SK-N-SH treated with all-trans-retinoic acid at 6 μM for 48 hours (cell line): Measurements from ENCODE around the gene UBLCP1.

Experiments used
- ATAC-seq: fragments of 200-7000 bp; cut with Tn5 transposase; 3 replicates; pipeline ENCODE4 v1.9.1; 2020; ENCODE audit warnings: mild to moderate bottlenecking, moderate library complexity
- ARNTL ChIP-seq: fragments of 450-650 bp; formaldehyde crosslinking; IDR thresholded peaks from 2 replicates; pipeline ENCODE4 v1.5.0; 2020; ENCODE audit warnings: low read depth, mild to moderate bottlenecking, moderate library complexity, borderline replicate concordance
- BACH2 ChIP-seq: fragments of 250-450 bp; sonication (Bioruptor Pico); IDR thresholded peaks from 2 replicates; pipeline ENCODE4 v1.9.0; 2021; ENCODE audit warnings: mild to moderate bottlenecking, borderline replicate concordance
- CSDC2 ChIP-seq: fragments of 250-450 bp; sonication (Bioruptor Pico); IDR thresholded peaks from 2 replicates; pipeline ENCODE4 v1.5.0; 2020; ENCODE audit warnings: mild to moderate bottlenecking, moderate library complexity
- CSRNP3 ChIP-seq: fragments of 250-450 bp; sonication (Bioruptor Pico); IDR thresholded peaks from 2 replicates; pipeline ENCODE4 v1.5.1; 2021; ENCODE audit warnings: mild to moderate bottlenecking, moderate library complexity
- ESRRG ChIP-seq: fragments of 250-450 bp; sonication (Bioruptor Pico); IDR thresholded peaks from 2 replicates; pipeline ENCODE4 v1.6.1; 2021; ENCODE audit warnings: mild to moderate bottlenecking
- GLIS3 ChIP-seq: fragments of 250-450 bp; sonication (Bioruptor Pico); IDR thresholded peaks from 2 replicates; pipeline ENCODE4 v1.5.0; 2020; ENCODE audit warnings: mild to moderate bottlenecking, moderate library complexity
- ISL1 ChIP-seq: fragments of 250-450 bp; sonication (Bioruptor Pico); IDR thresholded peaks from 2 replicates; pipeline ENCODE4 v2.1.2; 2022; ENCODE audit warnings: mild to moderate bottlenecking, moderate library complexity
- OSR1 ChIP-seq: fragments of 250-450 bp; sonication (Bioruptor Pico); IDR thresholded peaks from 2 replicates; pipeline ENCODE4 v1.8.0; 2022; ENCODE audit warnings: moderate library complexity, mild to moderate bottlenecking, inconsistent platforms
- PATZ1 ChIP-seq: fragments of 250-450 bp; sonication (Bioruptor Pico); IDR thresholded peaks from 2 replicates; pipeline ENCODE4 v1.8.0; 2020; ENCODE audit warnings: mild to moderate bottlenecking, moderate library complexity, borderline replicate concordance
- POU6F1 ChIP-seq: fragments of 250-450 bp; sonication (Bioruptor Pico); IDR thresholded peaks from 2 replicates; pipeline ENCODE4 v1.8.0; 2021; ENCODE audit warnings: low read depth, mild to moderate bottlenecking, moderate library complexity, borderline replicate concordance
- PPARA ChIP-seq: fragments of 250-450 bp; sonication (Bioruptor Pico); IDR thresholded peaks from 2 replicates; pipeline ENCODE4 v1.5.0; 2020; ENCODE audit warnings: mild to moderate bottlenecking, borderline replicate concordance
- RARB ChIP-seq: fragments of 250-450 bp; sonication (Bioruptor Pico); IDR thresholded peaks from 2 replicates; pipeline ENCODE4 v1.8.0; 2021; ENCODE audit warnings: mild to moderate bottlenecking, moderate library complexity
- SNAI2 ChIP-seq: fragments of 250-450 bp; sonication (Bioruptor Pico); IDR thresholded peaks from 2 replicates; pipeline ENCODE4 v1.5.0; 2020; ENCODE audit warnings: mild to moderate bottlenecking, moderate library complexity
- TOX ChIP-seq: fragments of 250-450 bp; sonication (Bioruptor Pico); IDR thresholded peaks from 2 replicates; pipeline ENCODE4 v1.8.0; 2021; ENCODE audit warnings: mild to moderate bottlenecking, moderate library complexity, borderline replicate concordance
- TSHZ2 ChIP-seq: fragments of 250-450 bp; sonication (Bioruptor Pico); IDR thresholded peaks from 2 replicates; pipeline ENCODE4 v1.5.0; 2020; ENCODE audit warnings: mild to moderate bottlenecking, moderate library complexity
- ZC3H10 ChIP-seq: fragments of 250-450 bp; sonication (Bioruptor Pico); IDR thresholded peaks from 2 replicates; pipeline ENCODE4 v1.5.1; 2021; ENCODE audit warnings: mild to moderate bottlenecking, moderate library complexity
- ZFP3 ChIP-seq: fragments of 250-450 bp; sonication (Bioruptor Pico); IDR thresholded peaks from 2 replicates; pipeline ENCODE4 v1.5.0; 2020; ENCODE audit warnings: mild to moderate bottlenecking, moderate library complexity
- ZFP30 ChIP-seq: fragments of 450-650 bp; formaldehyde crosslinking; IDR thresholded peaks from 2 replicates; pipeline ENCODE4 v1.5.0; 2022; ENCODE audit warnings: mild to moderate bottlenecking, moderate library complexity
- ZNF565 ChIP-seq: fragments of 450-650 bp; formaldehyde crosslinking; conservative IDR thresholded peaks from 2 replicates; pipeline ENCODE4 v1.5.0; 2020; ENCODE audit warnings: low read depth, mild to moderate bottlenecking, moderate library complexity
- ZNF70 ChIP-seq: fragments of 450-650 bp; formaldehyde crosslinking; IDR thresholded peaks from 2 replicates; pipeline ENCODE4 v1.5.0; 2020; ENCODE audit warnings: mild to moderate bottlenecking, moderate library complexity

The UBLCP1 gene

GRCh38 chr5:159324102-159324755 is 61.1 kb downstream of the UBLCP1 start:
- TF ChIP-seq CSRNP3 (no peak), PATZ1 (CRISPR knock-in tag) (no peak), GLIS3 (CRISPR knock-in tag) (no peak), ZC3H10 (CRISPR knock-in tag) (no peak), SNAI2 (CRISPR knock-in tag) (no peak), BACH2 (CRISPR knock-in tag) (no peak), ZFP30 (CRISPR knock-in tag) (no peak), PPARA (no peak), ZFP3 (CRISPR knock-in tag) (no peak), ESRRG (CRISPR knock-in tag) (no peak), CSDC2 (CRISPR knock-in tag) (no peak), ISL1 (CRISPR knock-in tag) (no peak), TOX (CRISPR knock-in tag) (no peak), POU6F1 (no peak)
- ATAC-seq: peak; percentile 94

- no peak for ATAC-seq
Measured at GRCh38 chr5:159324986-159325385, 61.9 kb downstream of the UBLCP1 start.

GRCh38 chr5:159330131-159330800 is 67.2 kb downstream of the UBLCP1 start, which contains the start of gene IL12B:
Gene IL12B, minus strand, starts transcription at chr5:159330487. Its CDS starts 3,705 bp downstream, at chr5:159326782.
- ATAC-seq: peak; percentile 26; the same call in 2 of the 3 replicates
- TF ChIP-seq OSR1 (no peak), SNAI2 (CRISPR knock-in tag) (no peak), BACH2 (CRISPR knock-in tag) (no peak), TOX (CRISPR knock-in tag) (no peak), ZFP3 (CRISPR knock-in tag) (no peak), ZNF565 (no peak), CSDC2 (CRISPR knock-in tag) (no peak), ESRRG (CRISPR knock-in tag) (no peak), GLIS3 (CRISPR knock-in tag) (no peak), POU6F1 (no peak), TSHZ2 (no peak), ZNF70 (CRISPR knock-in tag) (no peak), ARNTL (CRISPR knock-in tag) (no peak)

More at GRCh38 chr5:159324986-159325385, 61.9 kb downstream of the UBLCP1 start:
- TF ChIP-seq RARB (CRISPR knock-in tag) (no peak), BACH2 (CRISPR knock-in tag) (no peak), ZC3H10 (CRISPR knock-in tag) (no peak), TSHZ2 (no peak)
